Measurements from ENCODE around the gene VANGL2.
A peak's percentile ranks its signal among the peaks of the same experiment; 100 is the strongest.

The VANGL2 gene

GRCh38 chr1:160405331-160405877, 5.0 kb downstream of the VANGL2 start:
- no peak for DNase-seq (ENCODE audit: low read depth)
- no peak for TF ChIP-seq CTCF (IDR thresholded peaks at IDR 0.05; ENCODE audit: insufficient read depth, low read depth, low read length, missing control alignments)
- peak overlapping the region; percentile 31 for H3K4me3 ChIP-seq (ENCODE audit: low read length)

- no peak for TF ChIP-seq CTCF (IDR thresholded peaks at IDR 0.05; ENCODE audit: insufficient read depth, low read depth, low read length, missing control alignments)
- peak overlapping the region; percentile 31 for H3K4me3 ChIP-seq (ENCODE audit: low read length)
- peak; percentile 76 for DNase-seq (ENCODE audit: low read depth)
These were observed 6.0 kb downstream of the VANGL2 start for GRCh38 chr1:160406131-160406968.

- H3K4me3 ChIP-seq (ENCODE audit: low read length): peak overlapping the region; percentile 47
- peak; percentile 96 for DNase-seq (ENCODE audit: low read depth)
- TF ChIP-seq CTCF (IDR thresholded peaks at IDR 0.05; ENCODE audit: insufficient read depth, low read depth, low read length, missing control alignments): no peak
These were observed 7.8 kb downstream of the VANGL2 start for GRCh38 chr1:160407839-160408801.

GRCh38 chr1:160408864-160409263, 8.5 kb downstream of the VANGL2 start:
- DNase-seq (ENCODE audit: low read depth): no peak
- TF ChIP-seq CTCF (IDR thresholded peaks at IDR 0.05; ENCODE audit: insufficient read depth, low read depth, low read length, missing control alignments): no peak
- H3K4me3 ChIP-seq (ENCODE audit: low read length): peak overlapping the region; percentile 47

GRCh38 chr1:160409486-160409885, 9.1 kb downstream of the VANGL2 start:
- no peak overlapping the region for H3K4me3 ChIP-seq (ENCODE audit: low read length)
- DNase-seq (ENCODE audit: low read depth): no peak
- TF ChIP-seq CTCF (IDR thresholded peaks at IDR 0.05; ENCODE audit: insufficient read depth, low read depth, low read length, missing control alignments): no peak

- no peak for TF ChIP-seq CTCF (IDR thresholded peaks at IDR 0.05; ENCODE audit: insufficient read depth, low read depth, low read length, missing control alignments)
- DNase-seq (ENCODE audit: low read depth): no peak
- no peak overlapping the region for H3K4me3 ChIP-seq (ENCODE audit: low read length)
These were observed 10.1 kb downstream of the VANGL2 start for GRCh38 chr1:160410406-160411005.
